GM23338 (cell line): ENCODE results near the gene WDR27. TPM values are rescaled to one million over a fixed set of nuclear protein-coding genes. Genes with fewer than 3 reads are reported as not detected.

Experiments
- ATAC-seq: fragments of 200-7000 bp; cut with Tn5 transposase; 3 replicates; pipeline ENCODE4 v1.9.1; 2020
- DNase-seq: peaks from one replicate; pipeline ENCODE4 v3.0.0-alpha.2; 2015; ENCODE audit warnings: low spot score
- H2AFZ ChIP-seq: fragments of 200-600 bp; sonication (generic); 2 replicates; pipeline ENCODE4 v1.8.0; 2016; ENCODE audit warnings: antibody characterized with exemption, mild to moderate bottlenecking, moderate library complexity
- H3F3A ChIP-seq: fragments of 200-600 bp; sonication (generic); replicated peaks from 2 replicates; pipeline ENCODE4 v1.8.0; 2017; ENCODE audit warnings: antibody characterized with exemption, mixed run types, low read depth
- H3K27ac ChIP-seq: fragments of 200-600 bp; sonication (generic); 2 replicates; pipeline ENCODE4 v1.6.1; 2016; ENCODE audit warnings: low read depth
- H3K27me3 ChIP-seq: fragments of 200-600 bp; sonication (generic); 2 replicates; pipeline ENCODE4 v1.8.0; 2016; ENCODE audit warnings: mild to moderate bottlenecking, mixed run types, moderate library complexity; ENCODE audit not compliant: insufficient read depth
- H3K36me3 ChIP-seq: fragments of 200-600 bp; sonication (generic); 2 replicates; pipeline ENCODE4 v1.8.0; 2016; ENCODE audit warnings: mild to moderate bottlenecking; ENCODE audit not compliant: insufficient read depth
- H3K4me1 ChIP-seq: fragments of 200-600 bp; sonication (generic); 2 replicates; pipeline ENCODE4 v1.8.0; 2016; ENCODE audit warnings: mild to moderate bottlenecking, moderate library complexity; ENCODE audit not compliant: insufficient read depth
- H3K4me2 ChIP-seq: fragments of 200-600 bp; sonication (generic); 2 replicates; pipeline ENCODE4 v1.7.1; 2017; ENCODE audit warnings: mixed run types
- H3K4me3 ChIP-seq: fragments of 200-600 bp; sonication (generic); 2 replicates; pipeline ENCODE4 v1.6.1; 2016; ENCODE audit warnings: mixed run types
- H3K79me2 ChIP-seq: fragments of 200-600 bp; sonication (generic); replicated peaks from 2 replicates; pipeline ENCODE4 v1.8.0; 2017; ENCODE audit warnings: mild to moderate bottlenecking; ENCODE audit not compliant: insufficient read depth
- H3K9me2 ChIP-seq: fragments of 200-600 bp; sonication (generic); 2 replicates; pipeline ENCODE4 v1.8.0; 2017; ENCODE audit not compliant: insufficient read depth
- H4K20me1 ChIP-seq: fragments of 200-600 bp; sonication (generic); replicated peaks from 2 replicates; pipeline ENCODE4 v1.8.0; 2017; ENCODE audit warnings: mild to moderate bottlenecking; ENCODE audit not compliant: insufficient read depth
- H3K27ac Mint-ChIP-seq: 2 replicates; pipeline ENCODE4 v1.8.0; 2020; ENCODE audit warnings: inconsistent platforms, mild to moderate bottlenecking, moderate library complexity, mixed read lengths
- H3K27me3 Mint-ChIP-seq: 3 replicates; pipeline ENCODE4 v1.8.0; 2022; ENCODE audit warnings: low read depth, mild to moderate bottlenecking, moderate library complexity, mixed read lengths, inconsistent platforms; ENCODE audit not compliant: insufficient read depth, poor library complexity
- H3K36me3 Mint-ChIP-seq: 3 replicates; pipeline ENCODE4 v1.8.0; 2021; ENCODE audit warnings: low read depth, mild to moderate bottlenecking, inconsistent platforms, moderate library complexity, mixed read lengths
- H3K4me1 Mint-ChIP-seq: 3 replicates; pipeline ENCODE4 v1.8.0; 2020; ENCODE audit warnings: mild to moderate bottlenecking, inconsistent platforms, mixed read lengths
- H3K4me3 Mint-ChIP-seq: 3 replicates; pipeline ENCODE4 v1.8.0; 2021; ENCODE audit warnings: moderate library complexity, mild to moderate bottlenecking, inconsistent platforms, mixed read lengths
- H3K9me3 Mint-ChIP-seq: 3 replicates; pipeline ENCODE4 v1.8.0; 2020; ENCODE audit warnings: moderate library complexity, mild to moderate bottlenecking, inconsistent platforms, mixed read lengths
- CREB1 ChIP-seq: fragments of 250-450 bp; sonication (Bioruptor Pico); IDR thresholded peaks from 2 replicates; pipeline ENCODE4 v1.5.0; 2020; ENCODE audit warnings: low read depth, mild to moderate bottlenecking, moderate library complexity
- EZH2phosphoT487 ChIP-seq: fragments of 200-600 bp; sonication (generic); IDR thresholded peaks from one replicate; pipeline ENCODE4 v1.8.1; 2018; ENCODE audit warnings: antibody characterized with exemption; ENCODE audit not compliant: unreplicated experiment
- NANOG ChIP-seq: IDR thresholded peaks from 2 replicates; pipeline ENCODE4 v1.6.1; 2016; ENCODE audit warnings: antibody characterized with exemption, borderline replicate concordance
- ZNF114 ChIP-seq: fragments of 250-450 bp; sonication (Bioruptor Pico); IDR thresholded peaks from 2 replicates; pipeline ENCODE4 v1.5.0; 2020; ENCODE audit warnings: mild to moderate bottlenecking, moderate library complexity
- polyA plus RNA-seq: library from polyadenylated mRNA; unstranded; fragments of >200 nt; fragmentation: Nextera tagmentation; extraction: Ambion mirVana; gene quantifications from 2 replicates; pipeline ENCODE4 v1.2.1, GENCODE V29; 2016
- total RNA-seq: library from RNA; depleted of rRNA; stranded (reverse); fragments of >200 nt; shearing (Covaris generic); gene quantifications from 2 replicates; pipeline ENCODE4 v1.2.3, GENCODE V29; 2014
- TF ChIP-seq, protein P1 (sequence below): fragments of 250-450 bp; sonication (Bioruptor Pico); IDR thresholded peaks from 2 replicates; pipeline ENCODE4 v1.5.0; 2020; ENCODE audit warnings: mild to moderate bottlenecking, moderate library complexity
- TF ChIP-seq, protein P2 (sequence below), 2 experiments: fragments of 200-600 bp in 1 of 2; sonication (generic) in 1 of 2; conservative IDR thresholded peaks; 2 replicates each; pipeline versions ENCODE4 v1.5.1 to v1.6.1; 2016 to 2017; ENCODE audit warnings: antibody characterized with exemption in 2 of 2, low read depth in 2 of 2, mild to moderate bottlenecking in 2 of 2, moderate library complexity in 1 of 2
- TF ChIP-seq, protein P3 (sequence below): IDR thresholded peaks from 2 replicates; pipeline ENCODE4 v1.6.1; 2016; ENCODE audit warnings: antibody characterized with exemption
- TF ChIP-seq, protein P4 (sequence below): IDR thresholded peaks from one replicate; pipeline ENCODE4 v1.6.1; 2018; ENCODE audit warnings: antibody characterized with exemption; ENCODE audit not compliant: unreplicated experiment

Gene WDR27
- total and polyA plus RNA-seq, 2 experiments from 2014 or later = 55.3 to 80.4 TPM

DNA sequence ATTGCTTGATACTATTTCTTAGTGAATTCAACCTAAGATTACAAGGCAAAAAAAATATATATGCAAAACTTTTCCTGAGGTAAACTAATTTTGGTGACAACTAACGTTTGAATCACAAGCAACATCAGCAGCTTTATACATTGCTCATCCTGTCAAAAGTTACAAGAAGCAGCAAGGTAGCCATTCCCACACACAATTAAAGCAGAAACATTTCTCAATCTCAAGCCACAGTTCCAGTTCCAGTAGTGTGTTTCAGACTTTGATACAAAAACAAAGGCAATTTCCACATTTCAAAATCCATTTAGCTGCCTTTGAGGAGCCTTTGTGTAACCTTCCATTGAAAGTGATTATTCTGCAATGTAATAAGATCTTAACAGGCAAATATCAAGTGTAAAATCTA lies 191.0 kb downstream of the WDR27 start (continued):
- TF ChIP-seq, protein P1, sequence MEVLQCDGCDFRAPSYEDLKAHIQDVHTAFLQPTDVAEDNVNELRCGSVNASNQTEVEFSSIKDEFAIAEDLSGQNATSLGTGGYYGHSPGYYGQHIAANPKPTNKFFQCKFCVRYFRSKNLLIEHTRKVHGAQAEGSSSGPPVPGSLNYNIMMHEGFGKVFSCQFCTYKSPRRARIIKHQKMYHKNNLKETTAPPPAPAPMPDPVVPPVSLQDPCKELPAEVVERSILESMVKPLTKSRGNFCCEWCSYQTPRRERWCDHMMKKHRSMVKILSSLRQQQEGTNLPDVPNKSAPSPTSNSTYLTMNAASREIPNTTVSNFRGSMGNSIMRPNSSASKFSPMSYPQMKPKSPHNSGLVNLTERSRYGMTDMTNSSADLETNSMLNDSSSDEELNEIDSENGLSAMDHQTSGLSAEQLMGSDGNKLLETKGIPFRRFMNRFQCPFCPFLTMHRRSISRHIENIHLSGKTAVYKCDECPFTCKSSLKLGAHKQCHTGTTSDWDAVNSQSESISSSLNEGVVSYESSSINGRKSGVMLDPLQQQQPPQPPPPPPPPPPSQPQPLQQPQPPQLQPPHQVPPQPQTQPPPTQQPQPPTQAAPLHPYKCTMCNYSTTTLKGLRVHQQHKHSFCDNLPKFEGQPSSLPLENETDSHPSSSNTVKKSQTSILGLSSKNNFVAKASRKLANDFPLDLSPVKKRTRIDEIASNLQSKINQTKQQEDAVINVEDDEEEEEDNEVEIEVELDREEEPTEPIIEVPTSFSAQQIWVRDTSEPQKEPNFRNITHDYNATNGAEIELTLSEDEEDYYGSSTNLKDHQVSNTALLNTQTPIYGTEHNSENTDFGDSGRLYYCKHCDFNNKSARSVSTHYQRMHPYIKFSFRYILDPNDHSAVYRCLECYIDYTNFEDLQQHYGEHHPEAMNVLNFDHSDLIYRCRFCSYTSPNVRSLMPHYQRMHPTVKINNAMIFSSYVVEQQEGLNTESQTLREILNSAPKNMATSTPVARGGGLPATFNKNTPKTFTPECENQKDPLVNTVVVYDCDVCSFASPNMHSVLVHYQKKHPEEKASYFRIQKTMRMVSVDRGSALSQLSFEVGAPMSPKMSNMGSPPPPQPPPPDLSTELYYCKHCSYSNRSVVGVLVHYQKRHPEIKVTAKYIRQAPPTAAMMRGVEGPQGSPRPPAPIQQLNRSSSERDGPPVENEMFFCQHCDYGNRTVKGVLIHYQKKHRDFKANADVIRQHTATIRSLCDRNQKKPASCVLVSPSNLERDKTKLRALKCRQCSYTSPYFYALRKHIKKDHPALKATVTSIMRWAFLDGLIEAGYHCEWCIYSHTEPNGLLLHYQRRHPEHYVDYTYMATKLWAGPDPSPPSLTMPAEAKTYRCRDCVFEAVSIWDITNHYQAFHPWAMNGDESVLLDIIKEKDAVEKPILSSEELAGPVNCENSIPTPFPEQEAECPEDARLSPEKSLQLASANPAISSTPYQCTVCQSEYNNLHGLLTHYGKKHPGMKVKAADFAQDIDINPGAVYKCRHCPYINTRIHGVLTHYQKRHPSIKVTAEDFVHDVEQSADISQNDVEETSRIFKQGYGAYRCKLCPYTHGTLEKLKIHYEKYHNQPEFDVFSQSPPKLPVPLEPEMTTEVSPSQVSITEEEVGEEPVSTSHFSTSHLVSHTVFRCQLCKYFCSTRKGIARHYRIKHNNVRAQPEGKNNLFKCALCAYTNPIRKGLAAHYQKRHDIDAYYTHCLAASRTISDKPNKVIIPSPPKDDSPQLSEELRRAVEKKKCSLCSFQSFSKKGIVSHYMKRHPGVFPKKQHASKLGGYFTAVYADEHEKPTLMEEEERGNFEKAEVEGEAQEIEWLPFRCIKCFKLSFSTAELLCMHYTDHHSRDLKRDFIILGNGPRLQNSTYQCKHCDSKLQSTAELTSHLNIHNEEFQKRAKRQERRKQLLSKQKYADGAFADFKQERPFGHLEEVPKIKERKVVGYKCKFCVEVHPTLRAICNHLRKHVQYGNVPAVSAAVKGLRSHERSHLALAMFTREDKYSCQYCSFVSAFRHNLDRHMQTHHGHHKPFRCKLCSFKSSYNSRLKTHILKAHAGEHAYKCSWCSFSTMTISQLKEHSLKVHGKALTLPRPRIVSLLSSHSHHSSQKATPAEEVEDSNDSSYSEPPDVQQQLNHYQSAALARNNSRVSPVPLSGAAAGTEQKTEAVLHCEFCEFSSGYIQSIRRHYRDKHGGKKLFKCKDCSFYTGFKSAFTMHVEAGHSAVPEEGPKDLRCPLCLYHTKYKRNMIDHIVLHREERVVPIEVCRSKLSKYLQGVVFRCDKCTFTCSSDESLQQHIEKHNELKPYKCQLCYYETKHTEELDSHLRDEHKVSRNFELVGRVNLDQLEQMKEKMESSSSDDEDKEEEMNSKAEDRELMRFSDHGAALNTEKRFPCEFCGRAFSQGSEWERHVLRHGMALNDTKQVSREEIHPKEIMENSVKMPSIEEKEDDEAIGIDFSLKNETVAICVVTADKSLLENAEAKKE (CRISPR knock-in tag) = no peak
- TF ChIP-seq ZNF114 (CRISPR knock-in tag) (no peak), NANOG (no peak), CREB1 (CRISPR knock-in tag) (no peak)
- TF ChIP-seq, protein P2, sequence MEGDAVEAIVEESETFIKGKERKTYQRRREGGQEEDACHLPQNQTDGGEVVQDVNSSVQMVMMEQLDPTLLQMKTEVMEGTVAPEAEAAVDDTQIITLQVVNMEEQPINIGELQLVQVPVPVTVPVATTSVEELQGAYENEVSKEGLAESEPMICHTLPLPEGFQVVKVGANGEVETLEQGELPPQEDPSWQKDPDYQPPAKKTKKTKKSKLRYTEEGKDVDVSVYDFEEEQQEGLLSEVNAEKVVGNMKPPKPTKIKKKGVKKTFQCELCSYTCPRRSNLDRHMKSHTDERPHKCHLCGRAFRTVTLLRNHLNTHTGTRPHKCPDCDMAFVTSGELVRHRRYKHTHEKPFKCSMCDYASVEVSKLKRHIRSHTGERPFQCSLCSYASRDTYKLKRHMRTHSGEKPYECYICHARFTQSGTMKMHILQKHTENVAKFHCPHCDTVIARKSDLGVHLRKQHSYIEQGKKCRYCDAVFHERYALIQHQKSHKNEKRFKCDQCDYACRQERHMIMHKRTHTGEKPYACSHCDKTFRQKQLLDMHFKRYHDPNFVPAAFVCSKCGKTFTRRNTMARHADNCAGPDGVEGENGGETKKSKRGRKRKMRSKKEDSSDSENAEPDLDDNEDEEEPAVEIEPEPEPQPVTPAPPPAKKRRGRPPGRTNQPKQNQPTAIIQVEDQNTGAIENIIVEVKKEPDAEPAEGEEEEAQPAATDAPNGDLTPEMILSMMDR (conservative IDR thresholded peaks at IDR 0.05; ENCODE audit: low read depth in 2 of 2) = no peak

DNA sequence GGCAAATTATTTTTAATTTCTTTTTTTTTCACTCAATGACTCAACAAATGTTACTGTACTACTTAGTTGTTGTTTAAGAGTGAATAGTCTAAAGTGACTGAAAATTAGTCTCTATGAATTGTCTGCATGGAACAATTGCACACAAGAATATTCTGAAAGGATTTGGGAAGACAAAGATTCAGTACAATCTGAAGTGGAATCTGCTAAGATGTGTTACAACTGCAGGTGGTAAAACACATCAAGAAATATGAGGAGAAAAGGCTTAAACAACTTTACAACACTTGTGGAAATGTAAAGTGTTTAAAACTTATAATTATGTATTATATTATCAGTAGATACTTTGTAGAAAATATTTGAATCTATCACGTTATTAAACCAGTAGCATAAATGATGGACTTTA lies 193.4 kb downstream of the WDR27 start:
- peaks cover 22% of the 10 kb centered on the region for H3K9me3 Mint-ChIP-seq
- Histone ChIP-seq H3K36me3 (peaks cover 4% of the 10 kb centered on the region; the same call in 1 of the 2 replicates), H3K27ac (no peak overlapping the region), H3K79me2 (no peaks in the 10 kb centered on the region), H4K20me1 (no peaks in the 10 kb centered on the region), H3K4me3 (no peak overlapping the region), H3K4me2 (no peak overlapping the region), H3K4me1 (no peaks in the 10 kb centered on the region), H3K9me2 (no peaks in the 10 kb centered on the region; the same call in 1 of the 2 replicates), H2AFZ (no peak overlapping the region), H3K27me3 (no peaks in the 10 kb centered on the region), H3F3A (no peaks in the 10 kb centered on the region)
- H3K4me1 Mint-ChIP-seq = no peaks in the 10 kb centered on the region
- DNase-seq (no peak), ATAC-seq (no peak)
- H3K27me3 Mint-ChIP-seq = no peaks in the 10 kb centered on the region
- no peak overlapping the region for H3K4me3 Mint-ChIP-seq
- no peak overlapping the region for H3K27ac Mint-ChIP-seq
- H3K36me3 Mint-ChIP-seq = peaks cover 22% of the 10 kb centered on the region
- TF ChIP-seq, protein P3, sequence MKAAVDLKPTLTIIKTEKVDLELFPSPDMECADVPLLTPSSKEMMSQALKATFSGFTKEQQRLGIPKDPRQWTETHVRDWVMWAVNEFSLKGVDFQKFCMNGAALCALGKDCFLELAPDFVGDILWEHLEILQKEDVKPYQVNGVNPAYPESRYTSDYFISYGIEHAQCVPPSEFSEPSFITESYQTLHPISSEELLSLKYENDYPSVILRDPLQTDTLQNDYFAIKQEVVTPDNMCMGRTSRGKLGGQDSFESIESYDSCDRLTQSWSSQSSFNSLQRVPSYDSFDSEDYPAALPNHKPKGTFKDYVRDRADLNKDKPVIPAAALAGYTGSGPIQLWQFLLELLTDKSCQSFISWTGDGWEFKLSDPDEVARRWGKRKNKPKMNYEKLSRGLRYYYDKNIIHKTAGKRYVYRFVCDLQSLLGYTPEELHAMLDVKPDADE = no peak
- TF ChIP-seq, protein P4, sequence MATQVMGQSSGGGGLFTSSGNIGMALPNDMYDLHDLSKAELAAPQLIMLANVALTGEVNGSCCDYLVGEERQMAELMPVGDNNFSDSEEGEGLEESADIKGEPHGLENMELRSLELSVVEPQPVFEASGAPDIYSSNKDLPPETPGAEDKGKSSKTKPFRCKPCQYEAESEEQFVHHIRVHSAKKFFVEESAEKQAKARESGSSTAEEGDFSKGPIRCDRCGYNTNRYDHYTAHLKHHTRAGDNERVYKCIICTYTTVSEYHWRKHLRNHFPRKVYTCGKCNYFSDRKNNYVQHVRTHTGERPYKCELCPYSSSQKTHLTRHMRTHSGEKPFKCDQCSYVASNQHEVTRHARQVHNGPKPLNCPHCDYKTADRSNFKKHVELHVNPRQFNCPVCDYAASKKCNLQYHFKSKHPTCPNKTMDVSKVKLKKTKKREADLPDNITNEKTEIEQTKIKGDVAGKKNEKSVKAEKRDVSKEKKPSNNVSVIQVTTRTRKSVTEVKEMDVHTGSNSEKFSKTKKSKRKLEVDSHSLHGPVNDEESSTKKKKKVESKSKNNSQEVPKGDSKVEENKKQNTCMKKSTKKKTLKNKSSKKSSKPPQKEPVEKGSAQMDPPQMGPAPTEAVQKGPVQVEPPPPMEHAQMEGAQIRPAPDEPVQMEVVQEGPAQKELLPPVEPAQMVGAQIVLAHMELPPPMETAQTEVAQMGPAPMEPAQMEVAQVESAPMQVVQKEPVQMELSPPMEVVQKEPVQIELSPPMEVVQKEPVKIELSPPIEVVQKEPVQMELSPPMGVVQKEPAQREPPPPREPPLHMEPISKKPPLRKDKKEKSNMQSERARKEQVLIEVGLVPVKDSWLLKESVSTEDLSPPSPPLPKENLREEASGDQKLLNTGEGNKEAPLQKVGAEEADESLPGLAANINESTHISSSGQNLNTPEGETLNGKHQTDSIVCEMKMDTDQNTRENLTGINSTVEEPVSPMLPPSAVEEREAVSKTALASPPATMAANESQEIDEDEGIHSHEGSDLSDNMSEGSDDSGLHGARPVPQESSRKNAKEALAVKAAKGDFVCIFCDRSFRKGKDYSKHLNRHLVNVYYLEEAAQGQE = no peak
- no peak for TF ChIP-seq EZH2phosphoT487
